Nephron progenitor cell (in vitro differentiated cells): Measurements from ENCODE around the gene PDE7B.

Experiments used
- DNase-seq: peaks from one replicate; pipeline ENCODE4 v3.0.0; 2021
- H3K27ac Mint-ChIP-seq: 2 replicates; pipeline ENCODE4 v1.8.0; 2021; ENCODE audit warnings: mild to moderate bottlenecking, moderate library complexity, mixed read lengths
- H3K27me3 Mint-ChIP-seq: 2 replicates; pipeline ENCODE4 v1.8.0; 2021; ENCODE audit warnings: mild to moderate bottlenecking, low read depth, mixed read lengths; ENCODE audit not compliant: poor library complexity
- H3K36me3 Mint-ChIP-seq: 2 replicates; pipeline ENCODE4 v1.8.0; 2021; ENCODE audit warnings: low read depth, mixed read lengths
- H3K4me1 Mint-ChIP-seq: 2 replicates; pipeline ENCODE4 v1.8.0; 2021; ENCODE audit warnings: mixed read lengths
- H3K4me3 Mint-ChIP-seq: 2 replicates; pipeline ENCODE4 v1.8.0; 2021; ENCODE audit warnings: mild to moderate bottlenecking, moderate library complexity, mixed read lengths
- H3K9me3 Mint-ChIP-seq: 2 replicates; pipeline ENCODE4 v1.8.0; 2021; ENCODE audit warnings: mild to moderate bottlenecking, moderate library complexity, mixed read lengths
- TF ChIP-seq, protein P1 (sequence below): fragments of 200-600 bp; sonication (generic); IDR thresholded peaks from 2 replicates; pipeline ENCODE4 v1.5.0; 2021; ENCODE audit warnings: antibody characterized with exemption

The PDE7B gene

DNA sequence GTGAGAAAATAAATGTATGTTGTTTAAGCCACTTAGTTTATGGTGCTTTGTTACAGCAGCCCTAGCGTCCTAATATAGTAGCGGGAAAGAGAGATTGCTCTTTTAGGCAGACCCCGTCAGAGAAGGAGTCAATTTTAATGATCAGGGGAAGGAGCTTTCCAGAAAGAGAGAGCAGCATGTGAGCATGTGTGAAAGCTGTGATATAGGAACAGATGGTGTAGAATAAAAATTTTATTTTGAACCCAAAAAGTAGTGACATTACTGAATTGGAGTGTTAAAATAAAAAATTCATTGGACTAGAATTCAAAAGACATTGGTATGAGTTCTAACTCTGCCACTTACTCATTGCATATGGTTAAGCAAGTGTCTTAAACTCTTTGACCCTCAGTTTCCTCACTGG lies 119.8 kb downstream of the PDE7B start:
- Mint-ChIP-seq H3K4me3 (no peak overlapping the region), H3K27ac (no peak overlapping the region), H3K36me3 (no peaks in the 10 kb centered on the region), H3K9me3 (no peaks in the 10 kb centered on the region), H3K27me3 (peaks cover 4% of the 10 kb centered on the region), H3K4me1 (no peaks in the 10 kb centered on the region)
- TF ChIP-seq, protein P1, sequence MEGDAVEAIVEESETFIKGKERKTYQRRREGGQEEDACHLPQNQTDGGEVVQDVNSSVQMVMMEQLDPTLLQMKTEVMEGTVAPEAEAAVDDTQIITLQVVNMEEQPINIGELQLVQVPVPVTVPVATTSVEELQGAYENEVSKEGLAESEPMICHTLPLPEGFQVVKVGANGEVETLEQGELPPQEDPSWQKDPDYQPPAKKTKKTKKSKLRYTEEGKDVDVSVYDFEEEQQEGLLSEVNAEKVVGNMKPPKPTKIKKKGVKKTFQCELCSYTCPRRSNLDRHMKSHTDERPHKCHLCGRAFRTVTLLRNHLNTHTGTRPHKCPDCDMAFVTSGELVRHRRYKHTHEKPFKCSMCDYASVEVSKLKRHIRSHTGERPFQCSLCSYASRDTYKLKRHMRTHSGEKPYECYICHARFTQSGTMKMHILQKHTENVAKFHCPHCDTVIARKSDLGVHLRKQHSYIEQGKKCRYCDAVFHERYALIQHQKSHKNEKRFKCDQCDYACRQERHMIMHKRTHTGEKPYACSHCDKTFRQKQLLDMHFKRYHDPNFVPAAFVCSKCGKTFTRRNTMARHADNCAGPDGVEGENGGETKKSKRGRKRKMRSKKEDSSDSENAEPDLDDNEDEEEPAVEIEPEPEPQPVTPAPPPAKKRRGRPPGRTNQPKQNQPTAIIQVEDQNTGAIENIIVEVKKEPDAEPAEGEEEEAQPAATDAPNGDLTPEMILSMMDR = no peak
- DNase-seq = no peak

DNA sequence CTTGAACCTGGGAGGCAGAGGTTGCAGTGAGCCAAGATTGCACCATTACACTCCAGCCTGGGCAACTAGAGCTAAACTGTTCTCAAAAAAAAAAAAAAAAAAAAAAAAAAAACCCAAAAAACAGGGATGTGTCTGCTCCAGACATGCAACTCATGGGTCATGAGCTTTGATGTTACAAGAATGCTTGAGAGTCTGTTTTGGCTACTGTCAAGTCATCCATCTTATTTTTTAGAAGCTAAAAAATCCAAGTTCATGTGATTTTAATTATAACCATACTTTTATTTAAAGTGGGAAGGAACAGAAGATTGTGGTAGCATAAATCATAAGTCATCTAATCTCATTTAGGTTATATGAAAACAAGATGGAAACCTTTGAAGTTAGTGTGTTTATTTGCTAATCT lies 120.6 kb downstream of the PDE7B start:
- Mint-ChIP-seq H3K27me3 (peaks cover 6% of the 10 kb centered on the region), H3K9me3 (no peaks in the 10 kb centered on the region), H3K4me3 (no peak overlapping the region), H3K36me3 (no peaks in the 10 kb centered on the region), H3K4me1 (no peaks in the 10 kb centered on the region), H3K27ac (no peak overlapping the region)
- DNase-seq = no peak
- TF ChIP-seq, protein P1 = no peak

DNA sequence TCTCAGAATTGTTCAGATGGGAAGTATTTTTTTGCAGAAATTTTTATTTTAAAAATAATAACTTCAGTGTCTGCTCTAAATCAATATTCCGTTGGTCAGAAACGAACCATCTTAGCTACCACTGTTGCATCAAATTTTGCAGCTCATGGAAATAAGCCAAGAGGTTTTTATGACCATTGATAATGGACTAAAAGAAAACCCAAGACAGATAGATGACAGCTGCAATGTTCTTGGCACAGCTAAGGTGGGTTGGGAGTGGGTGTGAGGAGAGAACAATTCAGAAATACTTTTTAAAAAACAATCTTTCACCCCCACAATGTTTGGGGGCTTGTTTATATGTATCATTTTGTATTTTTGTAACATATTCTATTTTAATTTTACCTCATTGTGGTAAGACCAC lies 121.1 kb downstream of the PDE7B start:
- Mint-ChIP-seq H3K4me3 (no peak overlapping the region), H3K9me3 (no peaks in the 10 kb centered on the region), H3K27me3 (peaks cover 6% of the 10 kb centered on the region), H3K36me3 (no peaks in the 10 kb centered on the region), H3K27ac (no peak overlapping the region), H3K4me1 (no peaks in the 10 kb centered on the region)
- TF ChIP-seq, protein P1 = no peak
- DNase-seq = no peak

DNA sequence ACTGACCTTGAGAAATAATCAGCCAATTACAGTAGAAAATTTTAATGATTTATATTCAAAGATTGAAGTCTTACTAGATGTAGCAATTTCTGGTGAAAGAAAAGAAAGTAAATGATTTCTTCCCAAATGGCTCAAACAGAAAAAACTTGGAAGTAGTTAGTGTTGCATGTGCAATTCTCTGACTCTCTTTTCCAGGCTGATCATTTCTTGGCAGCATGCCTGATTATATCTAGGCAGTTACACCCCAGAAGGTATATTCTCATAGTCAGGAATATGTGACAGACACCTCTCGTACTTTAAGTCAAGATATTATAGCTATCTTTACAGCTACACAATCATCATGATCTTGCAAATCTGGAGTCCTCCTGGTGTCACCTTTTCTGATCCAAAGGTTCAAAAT lies 122.9 kb downstream of the PDE7B start:
- H3K4me3 Mint-ChIP-seq = no peak overlapping the region
- no peaks in the 10 kb centered on the region for H3K36me3 Mint-ChIP-seq
- H3K27me3 Mint-ChIP-seq = peaks cover 6% of the 10 kb centered on the region
- H3K9me3 Mint-ChIP-seq = peaks cover 1% of the 10 kb centered on the region
- TF ChIP-seq, protein P1 = no peak
- no peaks in the 10 kb centered on the region for H3K4me1 Mint-ChIP-seq
- H3K27ac Mint-ChIP-seq = no peak overlapping the region
- no peak for DNase-seq

DNA sequence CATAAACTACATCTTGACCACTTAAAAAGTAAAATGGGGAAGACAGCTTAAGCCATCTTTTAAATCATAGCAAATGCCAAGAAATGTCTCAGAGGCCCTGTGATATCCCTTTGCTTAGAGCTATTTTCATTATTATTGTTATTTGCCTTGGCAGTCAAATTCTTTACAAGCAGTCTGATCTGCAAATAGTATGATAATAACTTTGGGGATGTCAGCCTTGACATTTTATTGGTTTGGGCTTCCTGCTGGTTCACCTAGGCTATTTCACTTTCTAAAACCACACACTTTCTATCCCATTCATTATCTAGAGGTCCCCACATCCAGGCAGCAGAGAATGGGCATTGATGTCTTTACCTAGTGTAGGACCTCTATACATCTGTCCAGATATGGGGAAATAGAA lies 125.1 kb downstream of the PDE7B start:
- peaks cover 4% of the 10 kb centered on the region for H3K9me3 Mint-ChIP-seq
- no peak overlapping the region for H3K4me3 Mint-ChIP-seq
- H3K4me1 Mint-ChIP-seq = no peaks in the 10 kb centered on the region
- DNase-seq = no peak
- TF ChIP-seq, protein P1 = no peak
- no peak overlapping the region for H3K27ac Mint-ChIP-seq
- H3K36me3 Mint-ChIP-seq = no peaks in the 10 kb centered on the region
- peaks cover 3% of the 10 kb centered on the region for H3K27me3 Mint-ChIP-seq

DNA sequence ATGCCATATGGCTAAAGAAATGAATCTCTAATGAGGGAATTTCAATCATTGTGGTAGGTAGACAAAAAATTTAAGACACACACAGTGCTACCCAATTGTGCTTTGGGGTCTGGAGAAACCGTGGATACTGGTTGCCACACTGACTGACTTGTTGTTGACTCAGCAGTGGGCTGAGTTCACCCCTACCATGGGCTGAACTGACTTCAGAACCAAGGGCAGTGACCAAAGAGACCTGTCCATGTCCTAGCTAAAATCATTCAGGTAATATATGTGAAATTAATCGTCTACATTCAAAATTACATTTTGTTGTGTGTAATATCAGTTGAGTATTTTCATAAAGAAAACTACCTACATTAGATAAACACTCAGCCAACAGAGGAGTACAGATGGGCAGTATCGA lies 131.6 kb downstream of the PDE7B start:
- H3K27ac Mint-ChIP-seq = no peak overlapping the region
- peaks cover 6% of the 10 kb centered on the region for H3K27me3 Mint-ChIP-seq
- DNase-seq = no peak

More for the DNA sequence above, 131.6 kb downstream of the PDE7B start:
- TF ChIP-seq, protein P1 = no peak
- Mint-ChIP-seq H3K4me3 (no peak overlapping the region), H3K9me3 (peaks cover 4% of the 10 kb centered on the region), H3K4me1 (no peaks in the 10 kb centered on the region), H3K36me3 (no peaks in the 10 kb centered on the region)
